Right atrium auricular region (tissue), 2 donors: ENCODE measurements around the gene FRRS1. TPM values are rescaled to one million over a fixed set of nuclear protein-coding genes. Genes with fewer than 3 reads are reported as not detected.

ENCODE experiments used
- DNase-seq: peaks from one replicate; pipeline ENCODE4 v3.0.0-alpha.2; 2019; ENCODE audit warnings: low spot score
- H3K27ac ChIP-seq, 2 donors: fragments of 200-600 bp; sonication (generic); 1 replicate in 1 of 2; 2 replicates in 1 of 2; pipeline ENCODE4 v1.5.1; 2016 to 2019
- H3K27me3 ChIP-seq, 2 donors: fragments of 200-600 bp; sonication (generic); one replicate each; pipeline versions ENCODE4 v1.5.1 to v1.6.0; 2017 to 2019
- H3K36me3 ChIP-seq: fragments of 200-600 bp; sonication (generic); one replicate; pipeline ENCODE4 v1.5.1; 2016
- H3K4me1 ChIP-seq, 2 donors: fragments of 200-600 bp; sonication (generic); one replicate each; pipeline versions ENCODE4 v1.5.1 to v1.6.0; 2017 to 2019
- H3K4me3 ChIP-seq, 2 donors: fragments of 200-600 bp; sonication (generic); 1 replicate in 1 of 2; 2 replicates in 1 of 2; pipeline ENCODE4 v1.5.1; 2017 to 2019; ENCODE audit warnings: mild to moderate bottlenecking in 1 of 2, moderate library complexity in 1 of 2
- H3K9me3 ChIP-seq, 2 donors: fragments of 200-600 bp; sonication (generic); one replicate each; pipeline ENCODE4 v1.5.1; 2019
- CTCF ChIP-seq, 2 donors: fragments of 200-600 bp; sonication (generic); IDR thresholded peaks; one replicate each; pipeline ENCODE4 v1.5.1; 2019; ENCODE audit warnings: antibody characterized with exemption in 2 of 2
- total RNA-seq, 2 donors: library from RNA; depleted of rRNA; stranded (reverse); fragments of >200 nt; gene quantifications; one replicate each; pipeline ENCODE4 v1.1.0, GENCODE V29; 2016

FRRS1 gene
- total RNA-seq, 2 donors from 2014 or later, result 3.4 to 3.5 TPM

GRCh38 chr1:99738858-99739465, 27.5 kb downstream of the FRRS1 start:
- no peaks in the 10 kb centered on the region for H3K4me1 ChIP-seq
- no peak overlapping the region for H3K4me3 ChIP-seq
- peaks cover 19% of the 10 kb centered on the region for H3K36me3 ChIP-seq
- H3K27me3 ChIP-seq, result no peaks in the 10 kb centered on the region
- H3K9me3 ChIP-seq, result no peaks in the 10 kb centered on the region
- no peak overlapping the region for H3K27ac ChIP-seq
- TF ChIP-seq CTCF (IDR thresholded peaks at IDR 0.05), result no peak
- no peak for DNase-seq

- DNase-seq, result no peak
- Histone ChIP-seq H3K4me1 (no peaks in the 10 kb centered on the region), H3K9me3 (no peaks in the 10 kb centered on the region), H3K4me3 (no peak overlapping the region), H3K36me3 (peaks cover 16% of the 10 kb centered on the region), H3K27ac (no peak overlapping the region), H3K27me3 (no peaks in the 10 kb centered on the region)
- peak; percentile 24 to 70 for TF ChIP-seq CTCF (IDR thresholded peaks at IDR 0.05)
These were observed 29.4 kb downstream of the FRRS1 start for GRCh38 chr1:99737016-99737415.

- Histone ChIP-seq H3K9me3 (no peaks in the 10 kb centered on the region), H3K4me1 (no peaks in the 10 kb centered on the region), H3K36me3 (peaks cover 6% of the 10 kb centered on the region), H3K27me3 (no peaks in the 10 kb centered on the region), H3K27ac (no peak overlapping the region), H3K4me3 (no peak overlapping the region)
- no peak for DNase-seq
- no peak for TF ChIP-seq CTCF (IDR thresholded peaks at IDR 0.05)
These were observed 30.6 kb downstream of the FRRS1 start for GRCh38 chr1:99735852-99736251.

GRCh38 chr1:99731384-99731783, 35.1 kb downstream of the FRRS1 start:
- no peaks in the 10 kb centered on the region for H3K36me3 ChIP-seq

GRCh38 chr1:99728494-99729235, 37.8 kb downstream of the FRRS1 start:
- TF ChIP-seq CTCF (IDR thresholded peaks at IDR 0.05), result peak in 1 of 2 donors; percentile 51
- Histone ChIP-seq H3K36me3 (no peaks in the 10 kb centered on the region), H3K27me3 (no peaks in the 10 kb centered on the region), H3K4me3 (no peak overlapping the region), H3K4me1 (no peaks in the 10 kb centered on the region), H3K9me3 (no peaks in the 10 kb centered on the region), H3K27ac (peak overlapping the region in 1 of 2 donors; percentile 44)
- no peak for DNase-seq

More at GRCh38 chr1:99731384-99731783, 35.1 kb downstream of the FRRS1 start:
- Histone ChIP-seq H3K4me1 (no peaks in the 10 kb centered on the region), H3K9me3 (no peaks in the 10 kb centered on the region), H3K27ac (no peak overlapping the region), H3K4me3 (no peak overlapping the region), H3K27me3 (no peaks in the 10 kb centered on the region)
- TF ChIP-seq CTCF (IDR thresholded peaks at IDR 0.05), result no peak
- DNase-seq, result no peak
